ENCODE results near the gene SIRPD. TPM values are rescaled to one million over a fixed set of nuclear protein-coding genes. Genes with fewer than 3 reads are reported as not detected.
"Not testable (repeated sequence)": the region's sequence is repeated elsewhere in the genome, so short reads cannot be mapped to it uniquely, and the experiment has no call there.

The SIRPD gene
- total and polyA plus RNA-seq, 7 donors, result 0.66 to 0.90 TPM; not detected in 5

DNA sequence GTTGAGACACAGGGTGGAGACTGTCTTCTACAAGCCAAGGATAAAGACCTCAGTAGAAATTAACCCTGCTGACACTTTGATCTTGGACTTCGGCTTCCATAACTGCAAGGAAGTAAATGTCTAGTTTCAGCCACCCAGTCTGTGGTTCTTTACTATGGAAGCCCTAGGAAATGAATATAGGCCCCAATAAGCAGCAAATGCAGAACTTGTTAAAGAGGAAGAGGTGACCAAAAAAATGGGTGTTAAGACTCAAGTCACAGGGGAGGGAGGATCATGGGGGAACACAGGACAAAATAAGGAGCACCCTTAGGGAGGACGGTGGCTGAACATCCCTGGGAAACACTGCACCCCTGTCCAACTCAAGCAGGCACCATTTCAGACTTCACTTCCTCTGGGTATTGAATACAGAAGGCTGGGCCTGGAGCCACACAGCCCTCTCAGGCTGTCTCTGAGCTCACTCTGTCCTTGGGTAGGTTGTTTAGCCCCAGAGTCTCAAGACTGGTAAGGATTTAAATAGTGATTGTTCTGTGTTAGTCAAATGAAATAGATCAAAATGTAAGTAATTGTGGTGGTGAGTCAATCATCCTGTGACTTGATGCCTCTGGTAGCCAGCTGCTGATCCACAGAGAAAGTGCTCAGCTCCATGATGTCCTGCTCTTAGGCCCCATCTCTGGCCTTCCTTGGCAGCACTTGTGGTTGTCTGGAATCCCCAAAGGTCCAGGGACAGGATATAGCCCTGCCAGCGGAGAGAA lies 30.5 kb upstream of the SIRPD start:
- intact Hi-C loops (cut with DNase I), result no loop called here
- H3K4me1 ChIP-seq, result no peaks in the 10 kb centered on the region
- no peak for TF ChIP-seq POLR2A (IDR thresholded peaks at IDR 0.05)
- TF ChIP-seq, protein P1, sequence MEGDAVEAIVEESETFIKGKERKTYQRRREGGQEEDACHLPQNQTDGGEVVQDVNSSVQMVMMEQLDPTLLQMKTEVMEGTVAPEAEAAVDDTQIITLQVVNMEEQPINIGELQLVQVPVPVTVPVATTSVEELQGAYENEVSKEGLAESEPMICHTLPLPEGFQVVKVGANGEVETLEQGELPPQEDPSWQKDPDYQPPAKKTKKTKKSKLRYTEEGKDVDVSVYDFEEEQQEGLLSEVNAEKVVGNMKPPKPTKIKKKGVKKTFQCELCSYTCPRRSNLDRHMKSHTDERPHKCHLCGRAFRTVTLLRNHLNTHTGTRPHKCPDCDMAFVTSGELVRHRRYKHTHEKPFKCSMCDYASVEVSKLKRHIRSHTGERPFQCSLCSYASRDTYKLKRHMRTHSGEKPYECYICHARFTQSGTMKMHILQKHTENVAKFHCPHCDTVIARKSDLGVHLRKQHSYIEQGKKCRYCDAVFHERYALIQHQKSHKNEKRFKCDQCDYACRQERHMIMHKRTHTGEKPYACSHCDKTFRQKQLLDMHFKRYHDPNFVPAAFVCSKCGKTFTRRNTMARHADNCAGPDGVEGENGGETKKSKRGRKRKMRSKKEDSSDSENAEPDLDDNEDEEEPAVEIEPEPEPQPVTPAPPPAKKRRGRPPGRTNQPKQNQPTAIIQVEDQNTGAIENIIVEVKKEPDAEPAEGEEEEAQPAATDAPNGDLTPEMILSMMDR (IDR thresholded peaks at IDR 0.05), result no peak
- no peak for TF ChIP-seq EP300 (IDR thresholded peaks at IDR 0.05)
- TF ChIP-seq POLR2AphosphoS5 (IDR thresholded peaks at IDR 0.05), result no peak
- H3K27me3 ChIP-seq, result no peaks in the 10 kb centered on the region
- H3K9me3 ChIP-seq, result no peaks in the 10 kb centered on the region
- no peak overlapping the region for H3K4me3 ChIP-seq
- no peak overlapping the region for H3K27ac ChIP-seq
- DNase-seq, result no peak
- no peaks in the 10 kb centered on the region for H3K36me3 ChIP-seq
- WGBS, 2 donors, result 83% methylated on average over 3 of the region's 3 CpGs; no CpG with 5 or more reads in 1 of the 2 donors

DNA sequence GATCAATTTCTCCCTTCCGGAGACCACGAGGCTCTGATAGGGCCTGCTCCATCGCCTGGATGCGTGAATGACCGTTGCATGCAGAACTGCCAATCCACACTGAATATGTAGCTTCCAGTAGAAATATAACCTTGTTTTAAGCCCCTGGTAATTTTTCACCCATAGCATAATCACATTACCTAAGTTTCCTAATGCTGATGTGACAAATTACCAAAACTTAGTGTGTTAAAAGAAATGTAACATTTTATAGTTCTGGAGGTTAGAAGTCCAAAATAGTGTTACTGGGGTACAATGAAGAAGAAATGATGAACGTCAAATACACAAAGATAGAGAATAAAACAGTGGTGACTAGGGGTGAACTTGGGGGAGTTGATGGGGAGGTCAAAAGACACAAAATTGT lies 22.0 kb upstream of the SIRPD start:
- Histone ChIP-seq H3K27ac (no peak overlapping the region), H3K4me3 (no peak overlapping the region), H3K36me3 (no peaks in the 10 kb centered on the region), H3K27me3 (no peaks in the 10 kb centered on the region), H3K9me3 (no peaks in the 10 kb centered on the region), H3K4me1 (no peaks in the 10 kb centered on the region)
- TF ChIP-seq, protein P1 (IDR thresholded peaks at IDR 0.05), result no peak
- no peak for TF ChIP-seq POLR2A (IDR thresholded peaks at IDR 0.05)
- TF ChIP-seq EP300 (IDR thresholded peaks at IDR 0.05), result no peak
- WGBS, 2 donors, result 95% methylated on average over 6 of the region's 6 CpGs
- intact Hi-C loops (cut with DNase I), result loop anchor here (2.0 kb wide), 1 partner anchor 35 kb away; no protein-coding TSS in a partner anchor
- DNase-seq, result no peak

DNA sequence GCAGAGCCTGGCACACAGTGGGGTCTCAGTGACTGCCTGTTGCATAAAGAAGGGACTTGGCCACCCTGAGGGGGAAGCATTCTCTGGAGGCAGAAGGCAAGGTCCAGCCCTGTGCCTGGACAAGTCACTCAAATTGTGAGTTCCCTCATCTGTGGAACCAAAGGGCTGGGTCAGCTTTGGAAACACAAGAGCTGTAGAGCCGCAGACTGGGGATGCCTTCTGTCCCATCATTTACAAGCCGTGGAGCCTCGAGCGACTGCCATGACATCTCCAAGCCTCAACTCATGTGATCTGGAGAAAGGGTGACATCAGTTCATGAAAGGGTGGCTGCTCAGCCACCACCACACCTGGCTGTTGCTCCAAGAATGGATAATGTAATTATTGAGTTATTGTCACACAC lies 20.4 kb upstream of the SIRPD start:
- Histone ChIP-seq H3K4me1 (no peaks in the 10 kb centered on the region), H3K27ac (no peak overlapping the region), H3K4me3 (no peak overlapping the region), H3K27me3 (no peaks in the 10 kb centered on the region), H3K36me3 (no peaks in the 10 kb centered on the region), H3K9me3 (no peaks in the 10 kb centered on the region)
- WGBS, 2 donors, result 92 to 93% methylated on average over 4 of the region's 4 CpGs
- intact Hi-C loops (cut with DNase I), result loop anchor here (2.0 kb wide), 1 partner anchor 37 kb away; no protein-coding TSS in a partner anchor
- no peak for TF ChIP-seq EP300 (IDR thresholded peaks at IDR 0.05)
- TF ChIP-seq, protein P1 (IDR thresholded peaks at IDR 0.05), result no peak
- no peak for TF ChIP-seq POLR2A (IDR thresholded peaks at IDR 0.05)
- no peak for TF ChIP-seq POLR2AphosphoS5 (IDR thresholded peaks at IDR 0.05)
- no peak for DNase-seq

DNA sequence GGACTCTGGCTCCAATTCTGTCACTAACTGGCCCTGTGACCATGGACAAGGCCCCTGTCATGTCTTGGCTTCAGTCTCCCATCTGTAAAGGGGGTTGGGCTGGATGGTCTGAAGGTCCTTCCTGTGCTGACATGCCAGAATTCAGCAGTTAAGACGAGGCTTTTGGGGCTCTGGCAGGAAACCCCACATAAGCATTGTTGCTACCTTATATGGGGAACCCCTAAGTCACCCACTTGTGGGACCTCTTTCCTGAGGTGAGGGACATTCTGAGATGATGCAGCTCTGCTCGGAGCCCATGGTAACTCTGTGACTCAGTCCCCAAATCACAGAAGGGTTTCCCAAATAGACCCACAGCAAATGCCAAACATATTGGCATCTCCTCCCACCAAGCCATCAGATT lies 19.8 kb upstream of the SIRPD start:
- 48 to 72% methylated on average over 2 of the region's 2 CpGs for WGBS, 2 donors
- H3K27ac ChIP-seq; intact Hi-C loops (cut with DNase I); H3K4me3 ChIP-seq; DNase-seq; H3K4me1 ChIP-seq; H3K9me3 ChIP-seq; H3K36me3 ChIP-seq; H3K27me3 ChIP-seq: not testable (repeated sequence)

DNA sequence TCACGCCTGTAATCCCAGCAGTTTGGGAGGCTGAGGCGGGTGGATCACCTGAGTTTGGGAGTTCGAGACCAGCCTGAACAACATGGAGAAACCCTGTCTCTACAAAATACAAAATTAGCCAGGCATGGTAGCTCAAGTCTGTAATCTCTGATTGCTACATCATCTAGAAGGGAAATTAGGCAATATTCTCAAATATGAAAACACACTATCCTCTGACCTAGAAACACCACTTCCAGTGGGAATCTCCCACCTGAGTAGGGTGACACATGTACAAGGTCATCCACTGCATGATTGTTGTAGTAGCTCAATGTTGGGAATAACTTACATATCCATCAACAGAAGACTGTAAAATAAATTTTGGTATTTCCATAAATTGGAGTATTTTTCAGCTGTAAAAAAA lies 19.1 kb upstream of the SIRPD start:
- Histone ChIP-seq H3K27ac (no peak overlapping the region), H3K27me3 (no peaks in the 10 kb centered on the region), H3K4me1 (no peaks in the 10 kb centered on the region), H3K4me3 (no peak overlapping the region), H3K9me3 (no peaks in the 10 kb centered on the region), H3K36me3 (no peaks in the 10 kb centered on the region)
- no peak for DNase-seq
- intact Hi-C loops (cut with DNase I), result no loop called here
- TF ChIP-seq, protein P1 (IDR thresholded peaks at IDR 0.05), result no peak
- TF ChIP-seq EP300 (IDR thresholded peaks at IDR 0.05) (no peak), POLR2AphosphoS5 (IDR thresholded peaks at IDR 0.05) (no peak), POLR2A (IDR thresholded peaks at IDR 0.05) (no peak)
- WGBS, 2 donors, result 75 to 93% methylated on average over 3 of the region's 3 CpGs

DNA sequence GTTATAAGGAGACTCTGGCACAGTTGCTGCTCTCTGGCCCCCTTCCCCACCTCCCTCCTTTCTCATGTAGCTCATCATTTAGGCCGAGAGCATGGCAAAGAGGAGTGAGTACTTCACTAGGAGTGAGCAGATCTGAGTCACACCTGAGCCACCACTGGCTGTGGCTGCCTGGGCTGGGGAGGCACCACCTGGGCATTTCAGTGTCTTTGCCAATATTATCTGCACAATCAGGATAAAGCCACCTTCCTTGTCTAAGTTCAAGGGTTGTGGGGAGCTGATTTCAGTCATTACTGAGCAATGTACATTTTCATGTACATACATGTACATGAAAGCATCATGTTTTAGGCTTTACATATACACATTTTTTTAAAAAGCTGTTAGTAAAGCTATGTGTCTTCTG lies 18.5 kb upstream of the SIRPD start:
- H3K27me3 ChIP-seq; H3K4me3 ChIP-seq; H3K9me3 ChIP-seq; H3K36me3 ChIP-seq; intact Hi-C loops (cut with DNase I); H3K4me1 ChIP-seq; H3K27ac ChIP-seq; DNase-seq: not testable (repeated sequence)
- WGBS, 2 donors, result 80% methylated on average over 1 of the region's 1 CpG; no CpG with 5 or more reads in 1 of the 2 donors

DNA sequence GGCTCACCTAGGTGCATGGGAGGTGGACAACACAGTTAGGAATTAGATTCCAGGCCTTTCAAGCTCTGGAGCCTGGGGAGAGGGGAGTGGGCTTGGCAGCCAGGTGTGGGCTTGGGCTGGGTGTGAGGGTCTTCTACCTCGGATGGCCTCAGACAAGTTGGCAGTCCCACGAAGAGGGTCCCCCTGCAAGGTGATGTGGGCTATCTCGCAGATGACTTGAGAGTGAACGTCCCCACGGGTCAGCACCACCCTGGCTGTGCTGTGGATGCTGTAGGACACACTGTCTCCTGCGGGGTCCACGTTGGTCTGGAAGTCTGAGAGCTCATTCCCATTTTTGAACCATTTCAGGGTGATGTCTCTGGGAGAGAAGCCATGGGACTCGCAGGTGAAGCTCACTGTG lies 14.1 kb upstream of the SIRPD start:
- DNase-seq; H3K4me1 ChIP-seq; H3K27ac ChIP-seq; H3K36me3 ChIP-seq; H3K27me3 ChIP-seq; H3K4me3 ChIP-seq; H3K9me3 ChIP-seq; intact Hi-C loops (cut with DNase I): not testable (repeated sequence)
- WGBS, 2 donors, result 88 to 91% methylated on average over 8 of the region's 8 CpGs

Data from sigmoid colon (tissue), 7 donors.